Neural cell (in vitro differentiated cells): ENCODE results near the gene PRDX5. TPM values are rescaled to one million over a fixed set of nuclear protein-coding genes. Genes with fewer than 3 reads are reported as not detected.
A peak's percentile ranks its signal among the peaks of the same experiment; 100 is the strongest.
"Not testable (repeated sequence)": the region's sequence is repeated elsewhere in the genome, so short reads cannot be mapped to it uniquely, and the experiment has no call there.

Experiments
- H2AFZ ChIP-seq: fragments of 200-600, 300-800 bp; sonication (generic), shearing (Covaris generic); 2 replicates; pipeline ENCODE4 v1.6.0; 2014; ENCODE audit warnings: low read depth, mild to moderate bottlenecking, antibody characterized with exemption, low read length, moderate library complexity
- H3F3A ChIP-seq: fragments of 200-600 bp; shearing (Covaris generic); 2 replicates; pipeline ENCODE4 v1.6.1; 2016; ENCODE audit warnings: mild to moderate bottlenecking, moderate library complexity, mixed read lengths, antibody characterized with exemption, low read length; ENCODE audit not compliant: insufficient read depth, poor library complexity, severe bottlenecking
- H3K27ac ChIP-seq: fragments of 200-600, 300-800 bp; sonication (generic), shearing (Covaris generic); 2 replicates; pipeline ENCODE4 v1.5.1; 2014; ENCODE audit warnings: mild to moderate bottlenecking, low read length, moderate library complexity
- H3K27me3 ChIP-seq: fragments of 300-800, 200-600 bp; sonication (generic), shearing (Covaris generic); 2 replicates; pipeline ENCODE4 v1.6.0; 2014; ENCODE audit warnings: mild to moderate bottlenecking, low read depth, low read length, moderate library complexity; ENCODE audit not compliant: insufficient read depth
- H3K36me3 ChIP-seq: fragments of 300-800, 200-600 bp; sonication (generic), shearing (Covaris generic); 2 replicates; pipeline ENCODE4 v1.5.1; 2014; ENCODE audit warnings: mild to moderate bottlenecking, antibody characterized with exemption, low read length, moderate library complexity; ENCODE audit not compliant: insufficient read depth
- H3K4me2 ChIP-seq: fragments of 300-800, 200-600 bp; sonication (generic), shearing (Covaris generic); 2 replicates; pipeline ENCODE4 v1.6.0; 2014; ENCODE audit warnings: mild to moderate bottlenecking, low read length
- H3K4me3 ChIP-seq: fragments of 300-800, 200-600 bp; sonication (generic), shearing (Covaris generic); 2 replicates; pipeline ENCODE4 v1.5.1; 2014; ENCODE audit warnings: mild to moderate bottlenecking, low read length, moderate library complexity
- H3K79me2 ChIP-seq: fragments of 200-600 bp; shearing (Covaris generic); replicated peaks from 2 replicates; pipeline ENCODE4 v1.6.0; 2014; ENCODE audit warnings: mild to moderate bottlenecking, low read length, moderate library complexity; ENCODE audit not compliant: insufficient read depth
- H3K9ac ChIP-seq: fragments of 300-800, 200-600 bp; sonication (generic), shearing (Covaris generic); 2 replicates; pipeline ENCODE4 v1.6.1; 2016; ENCODE audit warnings: mild to moderate bottlenecking, low read length, mixed read lengths
- H3K9me2 ChIP-seq: fragments of 200-600 bp; shearing (Covaris generic); 2 replicates; pipeline ENCODE4 v1.6.1; 2016; ENCODE audit warnings: mild to moderate bottlenecking, low read length, mixed read lengths; ENCODE audit not compliant: insufficient read depth
- H3K9me3 ChIP-seq: fragments of 200-600, 300-800 bp; sonication (generic), shearing (Covaris generic); 2 replicates; pipeline ENCODE4 v1.6.1; 2016; ENCODE audit warnings: mild to moderate bottlenecking, mixed run types, low read length, moderate library complexity, mixed read lengths
- H4K20me1 ChIP-seq: fragments of 200-600 bp; shearing (Covaris generic); 2 replicates; pipeline ENCODE4 v1.6.1; 2016; ENCODE audit warnings: mild to moderate bottlenecking, mixed run types; ENCODE audit not compliant: insufficient read depth
- EP300 ChIP-seq: fragments of 450-650 bp; conservative IDR thresholded peaks from 2 replicates; pipeline ENCODE4 v1.6.1; 2014; ENCODE audit warnings: antibody characterized with exemption, mild to moderate bottlenecking, moderate library complexity; ENCODE audit not compliant: poor library complexity, severe bottlenecking
- EZH2 ChIP-seq: fragments of 200-600, 300-800 bp; shearing (Covaris generic), sonication (generic); IDR thresholded peaks from 2 replicates; pipeline ENCODE4 v1.6.1; 2014; ENCODE audit warnings: antibody characterized with exemption, low read length, borderline replicate concordance, mild to moderate bottlenecking; ENCODE audit not compliant: insufficient read depth, poor library complexity, severe bottlenecking
- MXI1 ChIP-seq: fragments of 450-650 bp; conservative IDR thresholded peaks from 2 replicates; pipeline ENCODE4 v1.6.1; 2014; ENCODE audit warnings: antibody characterized with exemption, mild to moderate bottlenecking; ENCODE audit not compliant: poor library complexity, severe bottlenecking
- POLR2AphosphoS5 ChIP-seq: IDR thresholded peaks from 2 replicates; pipeline ENCODE4 v1.6.1; 2012
- RAD21 ChIP-seq: fragments of 450-650 bp; conservative IDR thresholded peaks from 2 replicates; pipeline ENCODE4 v1.6.1; 2014; ENCODE audit warnings: antibody characterized with exemption, mild to moderate bottlenecking, moderate library complexity
- SMC3 ChIP-seq: fragments of 450-650 bp; conservative IDR thresholded peaks from 2 replicates; pipeline ENCODE4 v1.6.1; 2014; ENCODE audit warnings: antibody characterized with exemption, mild to moderate bottlenecking, moderate library complexity; ENCODE audit not compliant: poor library complexity
- TAF1 ChIP-seq: IDR thresholded peaks from 2 replicates; pipeline ENCODE4 v1.6.1; 2012; ENCODE audit warnings: low read depth
- polyA plus RNA-seq: library from polyadenylated mRNA; depleted of rRNA; stranded (reverse); fragments of >200 nt; gene quantifications from 2 replicates; pipeline ENCODE4 v1.2.3, GENCODE V29; 2014
- TF ChIP-seq, protein P1 (sequence below): fragments of 450-650 bp; IDR thresholded peaks from 2 replicates; pipeline ENCODE4 v1.5.1; 2014; ENCODE audit warnings: antibody characterized with exemption, mild to moderate bottlenecking, moderate library complexity; ENCODE audit not compliant: poor library complexity, severe bottlenecking
- TF ChIP-seq, protein P2 (sequence below): IDR thresholded peaks from 2 replicates; pipeline ENCODE4 v1.6.1; 2012; ENCODE audit warnings: borderline replicate concordance

The PRDX5 gene
- polyA plus RNA-seq, 1 donor from 2014 or later: 452 TPM

DNA sequence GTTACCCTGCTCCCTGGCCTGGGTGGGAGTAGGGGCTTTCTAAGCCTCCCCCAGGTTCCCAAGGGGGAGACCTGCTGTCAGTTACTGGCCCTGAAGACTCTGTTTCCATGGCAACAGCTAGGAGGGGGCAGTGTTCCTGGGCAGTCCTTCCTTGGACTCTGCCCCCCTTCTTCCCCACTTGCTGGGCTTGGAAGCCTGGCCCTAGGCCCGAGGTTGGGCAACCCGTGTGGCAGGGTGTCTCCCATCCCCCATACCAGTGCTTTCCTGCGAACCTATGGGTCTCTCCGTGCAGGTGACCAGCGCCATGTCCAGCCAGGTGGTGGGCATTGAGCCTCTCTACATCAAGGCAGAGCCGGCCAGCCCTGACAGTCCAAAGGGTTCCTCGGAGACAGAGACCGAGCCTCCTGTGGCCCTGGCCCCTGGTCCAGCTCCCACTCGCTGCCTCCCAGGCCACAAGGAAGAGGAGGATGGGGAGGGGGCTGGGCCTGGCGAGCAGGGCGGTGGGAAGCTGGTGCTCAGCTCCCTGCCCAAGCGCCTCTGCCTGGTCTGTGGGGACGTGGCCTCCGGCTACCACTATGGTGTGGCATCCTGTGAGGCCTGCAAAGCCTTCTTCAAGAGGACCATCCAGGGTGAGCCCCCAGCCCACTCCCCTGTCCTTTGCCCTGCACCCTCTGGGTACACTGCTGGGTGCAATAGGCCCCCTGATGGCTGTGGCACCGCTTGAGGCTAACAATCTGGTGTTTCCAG lies 10.9 kb upstream of the PRDX5 start:
- no peaks in the 10 kb centered on the region for H3K9me2 ChIP-seq
- no peak for TF ChIP-seq POLR2AphosphoS5
- TF ChIP-seq MXI1: no peak
- no peaks in the 10 kb centered on the region for H3K9me3 ChIP-seq
- no peak overlapping the region for H2AFZ ChIP-seq
- no peaks in the 10 kb centered on the region for H3K36me3 ChIP-seq
- H3K27ac ChIP-seq: no peak overlapping the region
- peak overlapping the region; percentile 75 for H3K9ac ChIP-seq
- H3F3A ChIP-seq: no peaks in the 10 kb centered on the region
- H3K27me3 ChIP-seq: no peaks in the 10 kb centered on the region
- H4K20me1 ChIP-seq: peaks cover 6% of the 10 kb centered on the region
- peak overlapping the region; percentile 78 for H3K4me3 ChIP-seq
- peaks cover 10% of the 10 kb centered on the region for H3K79me2 ChIP-seq
- H3K4me2 ChIP-seq: peak overlapping the region; percentile 56

DNA sequence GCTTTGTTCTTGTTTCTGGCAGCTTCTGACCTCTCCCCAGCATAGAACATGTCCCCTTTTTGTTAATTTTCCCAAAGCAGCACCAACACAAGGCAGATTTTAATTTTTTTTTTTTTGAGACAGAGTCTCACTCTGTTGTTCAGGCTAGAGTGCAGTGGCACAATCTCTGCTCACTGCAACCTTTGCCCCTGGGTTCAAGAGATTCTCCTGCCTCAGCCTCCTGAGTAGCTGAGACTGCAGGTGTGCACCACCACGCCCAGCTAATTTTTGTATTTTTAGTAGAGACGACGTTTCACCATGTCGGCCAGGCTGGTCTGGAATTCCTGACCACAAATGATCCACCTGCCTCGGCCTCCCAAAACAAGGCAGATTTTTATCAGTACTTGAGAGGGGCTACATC lies 10.1 kb upstream of the PRDX5 start:
- not testable (repeated sequence) for H3K27me3 ChIP-seq, H3K4me3 ChIP-seq, H4K20me1 ChIP-seq, H3K9ac ChIP-seq, H3K27ac ChIP-seq, H3F3A ChIP-seq, H3K9me3 ChIP-seq, H3K4me2 ChIP-seq, H3K36me3 ChIP-seq, H2AFZ ChIP-seq, H3K9me2 ChIP-seq
- peaks cover 10% of the 10 kb centered on the region for H3K79me2 ChIP-seq

DNA sequence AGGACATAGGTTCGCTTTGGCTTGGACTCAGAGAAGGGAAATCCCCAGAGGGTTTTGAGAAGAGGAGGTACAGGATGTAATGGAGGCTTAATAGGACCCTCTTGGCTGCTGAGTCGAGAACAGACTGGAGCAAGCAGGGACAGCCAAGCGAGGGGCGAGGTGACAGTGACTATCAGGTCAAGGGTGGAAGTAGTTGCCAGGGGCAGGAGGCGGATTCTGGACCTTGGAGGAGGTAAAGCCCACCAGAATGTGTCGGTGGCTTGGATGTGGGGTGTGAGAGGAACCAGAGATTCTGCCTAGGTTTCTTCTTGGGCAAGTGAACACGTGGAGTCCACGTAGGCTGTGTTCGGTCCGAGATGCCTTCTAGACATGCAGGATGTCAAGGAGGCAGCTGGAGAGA lies 5.0 kb upstream of the PRDX5 start:
- H3F3A ChIP-seq: no peaks in the 10 kb centered on the region
- H3K9ac ChIP-seq: no peak overlapping the region
- H3K27ac ChIP-seq: no peak overlapping the region
- H4K20me1 ChIP-seq: no peaks in the 10 kb centered on the region
- no peak overlapping the region for H3K4me3 ChIP-seq
- H2AFZ ChIP-seq: no peak overlapping the region
- no peaks in the 10 kb centered on the region for H3K9me2 ChIP-seq
- no peaks in the 10 kb centered on the region for H3K27me3 ChIP-seq
- H3K79me2 ChIP-seq: no peaks in the 10 kb centered on the region
- no peak overlapping the region for H3K4me2 ChIP-seq
- TF ChIP-seq RAD21 (no peak), EZH2 (no peak), MXI1 (no peak), EP300 (no peak), SMC3 (no peak), TAF1 (no peak), POLR2AphosphoS5 (no peak)
- TF ChIP-seq, protein P1, sequence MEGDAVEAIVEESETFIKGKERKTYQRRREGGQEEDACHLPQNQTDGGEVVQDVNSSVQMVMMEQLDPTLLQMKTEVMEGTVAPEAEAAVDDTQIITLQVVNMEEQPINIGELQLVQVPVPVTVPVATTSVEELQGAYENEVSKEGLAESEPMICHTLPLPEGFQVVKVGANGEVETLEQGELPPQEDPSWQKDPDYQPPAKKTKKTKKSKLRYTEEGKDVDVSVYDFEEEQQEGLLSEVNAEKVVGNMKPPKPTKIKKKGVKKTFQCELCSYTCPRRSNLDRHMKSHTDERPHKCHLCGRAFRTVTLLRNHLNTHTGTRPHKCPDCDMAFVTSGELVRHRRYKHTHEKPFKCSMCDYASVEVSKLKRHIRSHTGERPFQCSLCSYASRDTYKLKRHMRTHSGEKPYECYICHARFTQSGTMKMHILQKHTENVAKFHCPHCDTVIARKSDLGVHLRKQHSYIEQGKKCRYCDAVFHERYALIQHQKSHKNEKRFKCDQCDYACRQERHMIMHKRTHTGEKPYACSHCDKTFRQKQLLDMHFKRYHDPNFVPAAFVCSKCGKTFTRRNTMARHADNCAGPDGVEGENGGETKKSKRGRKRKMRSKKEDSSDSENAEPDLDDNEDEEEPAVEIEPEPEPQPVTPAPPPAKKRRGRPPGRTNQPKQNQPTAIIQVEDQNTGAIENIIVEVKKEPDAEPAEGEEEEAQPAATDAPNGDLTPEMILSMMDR: no peak
- TF ChIP-seq, protein P2, sequence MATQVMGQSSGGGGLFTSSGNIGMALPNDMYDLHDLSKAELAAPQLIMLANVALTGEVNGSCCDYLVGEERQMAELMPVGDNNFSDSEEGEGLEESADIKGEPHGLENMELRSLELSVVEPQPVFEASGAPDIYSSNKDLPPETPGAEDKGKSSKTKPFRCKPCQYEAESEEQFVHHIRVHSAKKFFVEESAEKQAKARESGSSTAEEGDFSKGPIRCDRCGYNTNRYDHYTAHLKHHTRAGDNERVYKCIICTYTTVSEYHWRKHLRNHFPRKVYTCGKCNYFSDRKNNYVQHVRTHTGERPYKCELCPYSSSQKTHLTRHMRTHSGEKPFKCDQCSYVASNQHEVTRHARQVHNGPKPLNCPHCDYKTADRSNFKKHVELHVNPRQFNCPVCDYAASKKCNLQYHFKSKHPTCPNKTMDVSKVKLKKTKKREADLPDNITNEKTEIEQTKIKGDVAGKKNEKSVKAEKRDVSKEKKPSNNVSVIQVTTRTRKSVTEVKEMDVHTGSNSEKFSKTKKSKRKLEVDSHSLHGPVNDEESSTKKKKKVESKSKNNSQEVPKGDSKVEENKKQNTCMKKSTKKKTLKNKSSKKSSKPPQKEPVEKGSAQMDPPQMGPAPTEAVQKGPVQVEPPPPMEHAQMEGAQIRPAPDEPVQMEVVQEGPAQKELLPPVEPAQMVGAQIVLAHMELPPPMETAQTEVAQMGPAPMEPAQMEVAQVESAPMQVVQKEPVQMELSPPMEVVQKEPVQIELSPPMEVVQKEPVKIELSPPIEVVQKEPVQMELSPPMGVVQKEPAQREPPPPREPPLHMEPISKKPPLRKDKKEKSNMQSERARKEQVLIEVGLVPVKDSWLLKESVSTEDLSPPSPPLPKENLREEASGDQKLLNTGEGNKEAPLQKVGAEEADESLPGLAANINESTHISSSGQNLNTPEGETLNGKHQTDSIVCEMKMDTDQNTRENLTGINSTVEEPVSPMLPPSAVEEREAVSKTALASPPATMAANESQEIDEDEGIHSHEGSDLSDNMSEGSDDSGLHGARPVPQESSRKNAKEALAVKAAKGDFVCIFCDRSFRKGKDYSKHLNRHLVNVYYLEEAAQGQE: no peak
- no peaks in the 10 kb centered on the region for H3K9me3 ChIP-seq
- H3K36me3 ChIP-seq: no peaks in the 10 kb centered on the region
